OCI-LY7 (cell line): ENCODE results near the gene GPR146. TPM values are rescaled to one million over a fixed set of nuclear protein-coding genes. Genes with fewer than 3 reads are reported as not detected.

Experiments
- BruUV-seq: library from RNA; stranded (reverse); fragments of 400-500 nt; replicated peaks from 2 replicates; lab custom pipeline; 2021; lab: Mats Ljungman, UMichigan
- CTCF ChIA-PET: fragments of 300-600 bp; sonication (Branson Sonifier 250); formaldehyde crosslinking; loops from one replicate; lab custom pipeline; 2022; ENCODE audit warnings: antibody characterized with exemption; ENCODE audit not compliant: unreplicated experiment; lab: Charles Lee
- POLR2A ChIA-PET: fragments of 300-600 bp; sonication (Branson Sonifier 250); formaldehyde crosslinking; loops from one replicate; lab custom pipeline; 2022; ENCODE audit warnings: antibody characterized with exemption; lab: Charles Lee
- DNase-seq: peaks from one replicate; pipeline ENCODE4 v3.0.0-alpha.2; 2015; ENCODE audit warnings: low spot score
- H2AFZ ChIP-seq: fragments of 200-600 bp; sonication (generic), shearing (Covaris generic); 2 replicates; pipeline ENCODE4 v1.6.1; 2014; ENCODE audit warnings: mild to moderate bottlenecking, antibody characterized with exemption, low read length, moderate library complexity
- H3K27ac ChIP-seq: fragments of 200-600 bp; sonication (generic); 2 replicates; pipeline ENCODE4 v1.5.1; 2014; ENCODE audit warnings: mixed run types, low read depth, mild to moderate bottlenecking, moderate library complexity, low read length, inconsistent platforms; ENCODE audit not compliant: poor library complexity, severe bottlenecking
- H3K36me3 ChIP-seq: fragments of 200-600 bp; sonication (generic); 2 replicates; pipeline ENCODE4 v1.6.1; 2014; ENCODE audit warnings: mild to moderate bottlenecking, antibody characterized with exemption, low read length, moderate library complexity, mixed read lengths; ENCODE audit not compliant: insufficient read depth
- H3K4me1 ChIP-seq: fragments of 200-600 bp; sonication (generic); 2 replicates; pipeline ENCODE4 v1.5.1; 2014; ENCODE audit warnings: mild to moderate bottlenecking, low read length; ENCODE audit not compliant: insufficient read depth, poor library complexity, severe bottlenecking
- H3K4me2 ChIP-seq: fragments of 200-600 bp; sonication (generic); 2 replicates; pipeline ENCODE4 v1.6.1; 2014; ENCODE audit warnings: mild to moderate bottlenecking, low read length
- H3K4me3 ChIP-seq: fragments of 200-600 bp; sonication (generic); 2 replicates; pipeline ENCODE4 v1.5.1; 2014; ENCODE audit warnings: mild to moderate bottlenecking, low read depth, low read length; ENCODE audit not compliant: poor library complexity, severe bottlenecking
- H3K79me2 ChIP-seq: fragments of 200-600 bp; sonication (generic); 2 replicates; pipeline ENCODE4 v1.6.1; 2016; ENCODE audit warnings: low read depth, mild to moderate bottlenecking, low read length, moderate library complexity, mixed read lengths; ENCODE audit not compliant: insufficient read depth
- H3K9me2 ChIP-seq: fragments of 200-600 bp; sonication (generic); 2 replicates; pipeline ENCODE4 v1.6.1; 2016; ENCODE audit warnings: mild to moderate bottlenecking, low read length, mixed read lengths; ENCODE audit not compliant: insufficient read depth
- H3K9me3 ChIP-seq: fragments of 200-600 bp; sonication (generic); 2 replicates; pipeline ENCODE4 v1.6.1; 2014; ENCODE audit warnings: mild to moderate bottlenecking, mixed run types, low read length, mixed read lengths
- H4K20me1 ChIP-seq: fragments of 200-600 bp; sonication (generic); 2 replicates; pipeline ENCODE4 v1.6.1; 2014; ENCODE audit warnings: mild to moderate bottlenecking, antibody characterized with exemption, low read length, moderate library complexity, mixed read lengths; ENCODE audit not compliant: insufficient read depth
- CTCF ChIP-seq: fragments of 200-600 bp; sonication (generic); conservative IDR thresholded peaks from 2 replicates; pipeline ENCODE4 v1.5.1; 2014; ENCODE audit warnings: mild to moderate bottlenecking, antibody characterized with exemption, low read length, moderate library complexity, mixed read lengths
- EZH2phosphoT487 ChIP-seq: fragments of 200-600 bp; sonication (generic); IDR thresholded peaks from 2 replicates; pipeline ENCODE4 v1.6.1; 2018; ENCODE audit warnings: low read depth, borderline replicate concordance, mild to moderate bottlenecking, mixed run types, antibody characterized with exemption, low read length, moderate library complexity, mixed read lengths
- intact Hi-C: fragments of 100-400 bp; cut with micrococcal nuclease; formaldehyde crosslinking; loops from one replicate; pipeline ENCODE4 v1.10.0; 2022; ENCODE audit not compliant: unreplicated experiment
- total RNA-seq, 2 experiments: library from RNA; depleted of rRNA in 1 of 2; stranded (reverse); fragments of >200 nt in 1 of 2; shearing (Covaris generic) in 1 of 2; gene quantifications; 2 replicates each; pipeline ENCODE4 v1.2.3, GENCODE V29; 2014 to 2022

Gene GPR146
- total RNA-seq, 2 experiments from 2014 or later, result 0.95 to 3.3 TPM

DNA sequence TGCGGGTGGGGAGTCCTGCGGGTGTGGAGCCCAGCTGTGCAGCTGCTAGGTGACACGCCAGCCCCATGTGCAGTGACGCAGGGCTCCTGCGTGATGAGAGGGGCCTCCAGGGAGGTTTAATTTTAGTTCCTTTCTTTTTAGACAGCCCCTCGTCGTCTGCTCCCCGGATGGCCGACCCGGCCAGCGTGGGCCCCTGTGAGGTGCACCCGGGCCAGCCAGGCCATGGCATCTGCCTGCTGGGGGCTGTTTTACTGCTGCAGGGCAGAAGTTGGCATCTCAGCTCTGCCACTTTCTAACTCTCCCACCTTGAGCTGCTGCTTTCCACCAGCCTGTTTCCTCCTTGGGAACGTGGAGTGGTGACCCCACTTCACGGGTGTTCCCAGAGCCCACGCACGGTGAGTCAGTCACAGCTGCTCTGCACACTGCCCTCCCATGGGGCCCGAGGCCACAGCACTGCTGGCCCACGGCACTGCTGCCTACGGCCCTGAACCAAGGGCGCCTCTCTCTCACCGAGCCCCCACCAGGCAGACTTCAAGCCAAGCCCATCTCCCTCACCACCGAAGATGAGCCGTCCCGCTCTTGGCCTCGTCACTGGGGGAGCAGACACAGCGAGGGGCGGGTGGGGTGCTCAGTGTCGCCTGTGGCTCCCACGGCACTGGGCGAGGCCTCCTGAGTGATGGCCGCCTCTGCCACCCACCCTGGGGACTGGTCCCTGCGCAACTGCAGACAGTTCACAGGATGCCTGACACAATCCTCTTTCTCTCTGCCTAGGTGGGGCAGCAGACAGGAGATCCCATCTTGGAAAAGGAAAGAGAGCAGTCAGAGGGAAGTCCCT is 40.1 kb upstream of the GPR146 start:
- peak overlapping the region; percentile 53 for H3K4me2 ChIP-seq

DNA sequence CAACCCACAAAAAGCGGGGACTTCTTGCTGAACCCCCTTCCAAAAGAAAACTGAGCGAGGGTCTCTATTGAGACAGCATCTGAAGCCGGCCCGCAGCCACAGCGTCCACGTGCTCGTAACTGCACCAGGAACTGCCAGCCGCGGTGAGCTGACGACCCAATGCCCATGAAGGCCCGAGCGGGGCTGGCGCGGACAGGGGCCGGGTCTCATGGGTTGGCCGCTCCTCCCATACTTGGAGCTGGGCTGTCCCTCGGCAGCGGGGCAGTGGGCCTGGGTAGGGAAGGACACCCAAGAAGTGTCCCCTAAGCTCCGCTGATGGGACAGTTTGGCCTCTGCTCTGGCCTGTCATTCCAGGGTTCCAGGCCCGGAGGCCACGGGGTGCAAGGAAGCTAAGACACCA is 39.0 kb upstream of the GPR146 start:
- H3K27ac ChIP-seq, result no peak overlapping the region
- BruUV-seq, result no TSS peak

More for the DNA sequence above, 40.1 kb upstream of the GPR146 start:
- Histone ChIP-seq H3K9me2 (no peaks in the 10 kb centered on the region), H3K9me3 (no peaks in the 10 kb centered on the region), H2AFZ (no peak overlapping the region), H3K36me3 (peaks cover 42% of the 10 kb centered on the region), H3K4me1 (peaks cover 27% of the 10 kb centered on the region), H3K79me2 (no peaks in the 10 kb centered on the region), H3K27ac (peak overlapping the region; percentile 46), H3K4me3 (no peak overlapping the region), H4K20me1 (no peaks in the 10 kb centered on the region)
- BruUV-seq, result no TSS peak
- intact Hi-C loops, result no loop called here
- peak; percentile 56 for DNase-seq
- CTCF ChIA-PET, result no interaction called here
- TF ChIP-seq EZH2phosphoT487, result no peak
- TF ChIP-seq CTCF, result no peak
- POLR2A ChIA-PET, result interaction anchor here (1.5 kb wide), 1 partner anchor 10 kb away, joined by 3 read pairs; no protein-coding TSS in a partner anchor

More for the DNA sequence above, 39.0 kb upstream of the GPR146 start:
- H2AFZ ChIP-seq, result no peak overlapping the region
- H3K9me3 ChIP-seq, result no peaks in the 10 kb centered on the region
- H4K20me1 ChIP-seq, result no peaks in the 10 kb centered on the region
- TF ChIP-seq EZH2phosphoT487, result no peak
- no peak for TF ChIP-seq CTCF
- DNase-seq, result no peak
- H3K4me1 ChIP-seq, result peaks cover 21% of the 10 kb centered on the region
- H3K79me2 ChIP-seq, result no peaks in the 10 kb centered on the region
- no peak overlapping the region for H3K4me3 ChIP-seq
- H3K9me2 ChIP-seq, result no peaks in the 10 kb centered on the region
- POLR2A ChIA-PET, result interaction anchor here (1.5 kb wide), 1 partner anchor 11 kb away, joined by 3 read pairs; no protein-coding TSS in a partner anchor
- H3K36me3 ChIP-seq, result peaks cover 43% of the 10 kb centered on the region
- CTCF ChIA-PET, result no interaction called here
- intact Hi-C loops, result no loop called here
- no peak overlapping the region for H3K4me2 ChIP-seq
